HepG2 (cell line): ENCODE data around the gene KIN. TPM values are rescaled to one million over a fixed set of nuclear protein-coding genes. Genes with fewer than 3 reads are reported as not detected.

Experiments used
- CBX1 ChIP-seq: IDR thresholded peaks from one replicate; pipeline ENCODE4 v1.6.1; 2016; ENCODE audit warnings: antibody characterized with exemption, low read depth
- FOXP4 ChIP-seq: sonication (generic); formaldehyde crosslinking; IDR thresholded peaks from 2 replicates; pipeline ENCODE4 v1.4.0; 2020; ENCODE audit warnings: missing genetic modification reagents
- GLMP ChIP-seq: sonication (generic); formaldehyde crosslinking; IDR thresholded peaks from 2 replicates; pipeline ENCODE4 v1.9.0; 2021; ENCODE audit warnings: missing genetic modification reagents, mild to moderate bottlenecking, borderline replicate concordance
- HNRNPL ChIP-seq: fragments of 200-400 bp; formaldehyde crosslinking; IDR thresholded peaks from 2 replicates; pipeline ENCODE4 v1.6.1; 2017; ENCODE audit warnings: mild to moderate bottlenecking, low read depth, low read length
- IKZF4 ChIP-seq: sonication (generic); formaldehyde crosslinking; IDR thresholded peaks from 2 replicates; pipeline ENCODE4 v1.5.1; 2020; ENCODE audit warnings: borderline replicate concordance, mild to moderate bottlenecking, low read depth, missing genetic modification reagents; ENCODE audit errors: not compliant biosample characterization
- KDM5A ChIP-seq: fragments of 200-600 bp; sonication (generic); IDR thresholded peaks from 2 replicates; pipeline ENCODE4 v1.7.0; 2018; ENCODE audit warnings: antibody characterized with exemption, mild to moderate bottlenecking, low read length, borderline replicate concordance
- POLR2AphosphoS5 ChIP-seq: IDR thresholded peaks from 2 replicates; pipeline ENCODE4 v1.6.1; 2012; ENCODE audit warnings: low read depth, low read length
- RBM22 ChIP-seq: fragments of 200-400 bp; formaldehyde crosslinking; optimal IDR thresholded peaks from 2 replicates; pipeline ENCODE3; 2017; ENCODE audit warnings: mild to moderate bottlenecking, low read length, moderate library complexity
- SATB2 ChIP-seq: sonication (generic); formaldehyde crosslinking; IDR thresholded peaks from 2 replicates; pipeline ENCODE4 v1.5.0; 2020; ENCODE audit warnings: missing genetic modification reagents
- SIN3A ChIP-seq: IDR thresholded peaks from 2 replicates; pipeline ENCODE4 v1.6.1; 2011; ENCODE audit warnings: low read depth, mild to moderate bottlenecking, control low read depth, low read length, borderline replicate concordance
- ZNF143 ChIP-seq: sonication (generic); formaldehyde crosslinking; IDR thresholded peaks from 2 replicates; pipeline ENCODE4 v1.4.0; 2020; ENCODE audit warnings: missing genetic modification reagents
- ZNF224 ChIP-seq: sonication (generic); formaldehyde crosslinking; IDR thresholded peaks from 2 replicates; pipeline ENCODE4 v1.5.0; 2020; ENCODE audit warnings: mild to moderate bottlenecking, missing genetic modification reagents
- polyA plus RNA-seq, 8 experiments: library from polyadenylated mRNA; depleted of rRNA in 3 of 8; stranded (reverse) in 7 of 8; unstranded in 1 of 8; fragments of >200 nt; fragmentation: Illumina TruSeq in 4 of 8; extraction: Trizol in 4 of 8; gene quantifications; 2 replicates each; pipeline versions ENCODE4 v1.2.1 to v1.2.3, GENCODE V29; 2011 to 2016; ENCODE audit warnings: low read depth in 4 of 8, missing spikeins in 1 of 8, mixed read lengths in 1 of 8; ENCODE audit not compliant: insufficient read depth in 1 of 8
- total RNA-seq, 5 experiments: library from RNA; depleted of rRNA; stranded (reverse); fragments of >200 nt; fragmentation: Illumina TruSeq; extraction: Trizol; gene quantifications; 2 replicates each; pipeline ENCODE4 v1.2.3, GENCODE V29; 2016; ENCODE audit warnings: low read depth in 1 of 5
- TF ChIP-seq, protein P1 (sequence below): sonication (generic); formaldehyde crosslinking; IDR thresholded peaks from 2 replicates; pipeline ENCODE4 v1.5.1; 2020; ENCODE audit warnings: missing genetic modification reagents, mild to moderate bottlenecking, borderline replicate concordance
- TF ChIP-seq, protein P2 (sequence below): sonication (generic); formaldehyde crosslinking; IDR thresholded peaks from 2 replicates; pipeline ENCODE4 v1.4.0; 2020; ENCODE audit warnings: mild to moderate bottlenecking, missing genetic modification reagents
- TF ChIP-seq, protein P3 (sequence below): sonication (generic); formaldehyde crosslinking; IDR thresholded peaks from 2 replicates; pipeline ENCODE4 v1.4.0; 2020; ENCODE audit warnings: missing genetic modification reagents, borderline replicate concordance
- TF ChIP-seq, protein P4 (sequence below): sonication (generic); formaldehyde crosslinking; IDR thresholded peaks from 2 replicates; pipeline ENCODE4 v1.4.0; 2020; ENCODE audit warnings: missing genetic modification reagents

The KIN gene
- total and polyA plus RNA-seq, 2 of the 13 experiments (the other 11 are each of a cell fraction or from before 2014, with no cell fraction given): 4.9 to 23.2 TPM

DNA sequence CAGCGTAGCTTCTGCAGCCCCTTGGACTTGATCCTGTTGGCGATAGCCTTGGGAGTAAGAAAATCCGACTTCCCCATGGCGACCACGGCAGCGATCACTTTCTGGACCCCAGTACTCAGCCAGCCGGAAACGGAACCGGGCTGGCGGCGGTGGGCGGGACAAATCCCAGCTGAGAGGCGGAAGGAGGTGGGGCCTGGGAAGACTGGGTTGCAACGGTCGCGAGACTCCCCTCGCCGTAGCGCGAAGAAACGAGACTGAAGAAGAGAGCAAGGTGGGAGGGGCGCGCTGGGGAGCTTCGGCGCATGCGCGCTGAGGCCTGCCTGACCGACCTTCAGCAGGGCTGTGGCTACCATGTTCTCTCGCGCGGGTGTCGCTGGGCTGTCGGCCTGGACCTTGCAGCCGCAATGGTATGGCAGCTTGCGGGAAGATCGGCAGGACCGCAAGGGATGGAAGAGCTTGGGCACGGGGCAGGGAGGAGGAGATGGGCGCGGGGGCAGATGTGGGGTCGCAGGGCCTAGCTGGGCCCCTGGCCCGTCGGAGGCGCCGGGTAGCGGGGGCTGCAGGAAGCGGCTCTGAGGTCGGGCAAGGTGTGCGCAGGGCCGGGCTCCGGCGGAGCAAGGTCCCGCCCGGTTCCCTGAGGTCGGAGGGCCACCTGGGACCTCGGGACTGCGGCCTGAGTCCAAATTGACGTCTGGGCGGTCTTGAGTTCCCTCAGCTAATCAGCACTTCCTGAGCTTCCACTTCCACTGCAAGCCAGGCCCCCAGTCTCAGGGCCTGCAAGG is at the start of gene KIN, which contains the start of gene ATP5F1C (continued):
- TF ChIP-seq, protein P1, sequence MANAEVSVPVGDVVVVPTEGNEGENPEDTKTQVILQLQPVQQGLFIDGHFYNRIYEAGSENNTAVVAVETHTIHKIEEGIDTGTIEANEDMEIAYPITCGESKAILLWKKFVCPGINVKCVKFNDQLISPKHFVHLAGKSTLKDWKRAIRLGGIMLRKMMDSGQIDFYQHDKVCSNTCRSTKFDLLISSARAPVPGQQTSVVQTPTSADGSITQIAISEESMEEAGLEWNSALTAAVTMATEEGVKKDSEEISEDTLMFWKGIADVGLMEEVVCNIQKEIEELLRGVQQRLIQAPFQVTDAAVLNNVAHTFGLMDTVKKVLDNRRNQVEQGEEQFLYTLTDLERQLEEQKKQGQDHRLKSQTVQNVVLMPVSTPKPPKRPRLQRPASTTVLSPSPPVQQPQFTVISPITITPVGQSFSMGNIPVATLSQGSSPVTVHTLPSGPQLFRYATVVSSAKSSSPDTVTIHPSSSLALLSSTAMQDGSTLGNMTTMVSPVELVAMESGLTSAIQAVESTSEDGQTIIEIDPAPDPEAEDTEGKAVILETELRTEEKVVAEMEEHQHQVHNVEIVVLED (CRISPR knock-in tag): peak; percentile 63; the same call in 1 of the 2 replicates
- TF ChIP-seq GLMP (CRISPR knock-in tag) (0 out of 2 replicates have a peak, but pooled peaks have one; percentile 70), SATB2 (CRISPR knock-in tag) (peak; percentile 19; the same call in 1 of the 2 replicates), ZNF143 (peak; percentile 51), SIN3A (peak; percentile 66; the same call in 1 of the 2 replicates), ZNF224 (CRISPR knock-in tag) (peak; percentile 84; the same call in 1 of the 2 replicates), RBM22 (no peak), KDM5A (peak; percentile 78), FOXP4 (CRISPR knock-in tag) (peak; percentile 50), HNRNPL (no peak), IKZF4 (CRISPR knock-in tag) (peak; percentile 16), POLR2AphosphoS5 (peak; percentile 92), CBX1 (peak; percentile 46)
- TF ChIP-seq, protein P2, sequence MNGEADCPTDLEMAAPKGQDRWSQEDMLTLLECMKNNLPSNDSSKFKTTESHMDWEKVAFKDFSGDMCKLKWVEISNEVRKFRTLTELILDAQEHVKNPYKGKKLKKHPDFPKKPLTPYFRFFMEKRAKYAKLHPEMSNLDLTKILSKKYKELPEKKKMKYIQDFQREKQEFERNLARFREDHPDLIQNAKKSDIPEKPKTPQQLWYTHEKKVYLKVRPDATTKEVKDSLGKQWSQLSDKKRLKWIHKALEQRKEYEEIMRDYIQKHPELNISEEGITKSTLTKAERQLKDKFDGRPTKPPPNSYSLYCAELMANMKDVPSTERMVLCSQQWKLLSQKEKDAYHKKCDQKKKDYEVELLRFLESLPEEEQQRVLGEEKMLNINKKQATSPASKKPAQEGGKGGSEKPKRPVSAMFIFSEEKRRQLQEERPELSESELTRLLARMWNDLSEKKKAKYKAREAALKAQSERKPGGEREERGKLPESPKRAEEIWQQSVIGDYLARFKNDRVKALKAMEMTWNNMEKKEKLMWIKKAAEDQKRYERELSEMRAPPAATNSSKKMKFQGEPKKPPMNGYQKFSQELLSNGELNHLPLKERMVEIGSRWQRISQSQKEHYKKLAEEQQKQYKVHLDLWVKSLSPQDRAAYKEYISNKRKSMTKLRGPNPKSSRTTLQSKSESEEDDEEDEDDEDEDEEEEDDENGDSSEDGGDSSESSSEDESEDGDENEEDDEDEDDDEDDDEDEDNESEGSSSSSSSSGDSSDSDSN (CRISPR knock-in tag): peak; percentile 95
- TF ChIP-seq, protein P3, sequence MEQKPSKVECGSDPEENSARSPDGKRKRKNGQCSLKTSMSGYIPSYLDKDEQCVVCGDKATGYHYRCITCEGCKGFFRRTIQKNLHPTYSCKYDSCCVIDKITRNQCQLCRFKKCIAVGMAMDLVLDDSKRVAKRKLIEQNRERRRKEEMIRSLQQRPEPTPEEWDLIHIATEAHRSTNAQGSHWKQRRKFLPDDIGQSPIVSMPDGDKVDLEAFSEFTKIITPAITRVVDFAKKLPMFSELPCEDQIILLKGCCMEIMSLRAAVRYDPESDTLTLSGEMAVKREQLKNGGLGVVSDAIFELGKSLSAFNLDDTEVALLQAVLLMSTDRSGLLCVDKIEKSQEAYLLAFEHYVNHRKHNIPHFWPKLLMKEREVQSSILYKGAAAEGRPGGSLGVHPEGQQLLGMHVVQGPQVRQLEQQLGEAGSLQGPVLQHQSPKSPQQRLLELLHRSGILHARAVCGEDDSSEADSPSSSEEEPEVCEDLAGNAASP: peak; percentile 30; the same call in 1 of the 2 replicates
- TF ChIP-seq, protein P4, sequence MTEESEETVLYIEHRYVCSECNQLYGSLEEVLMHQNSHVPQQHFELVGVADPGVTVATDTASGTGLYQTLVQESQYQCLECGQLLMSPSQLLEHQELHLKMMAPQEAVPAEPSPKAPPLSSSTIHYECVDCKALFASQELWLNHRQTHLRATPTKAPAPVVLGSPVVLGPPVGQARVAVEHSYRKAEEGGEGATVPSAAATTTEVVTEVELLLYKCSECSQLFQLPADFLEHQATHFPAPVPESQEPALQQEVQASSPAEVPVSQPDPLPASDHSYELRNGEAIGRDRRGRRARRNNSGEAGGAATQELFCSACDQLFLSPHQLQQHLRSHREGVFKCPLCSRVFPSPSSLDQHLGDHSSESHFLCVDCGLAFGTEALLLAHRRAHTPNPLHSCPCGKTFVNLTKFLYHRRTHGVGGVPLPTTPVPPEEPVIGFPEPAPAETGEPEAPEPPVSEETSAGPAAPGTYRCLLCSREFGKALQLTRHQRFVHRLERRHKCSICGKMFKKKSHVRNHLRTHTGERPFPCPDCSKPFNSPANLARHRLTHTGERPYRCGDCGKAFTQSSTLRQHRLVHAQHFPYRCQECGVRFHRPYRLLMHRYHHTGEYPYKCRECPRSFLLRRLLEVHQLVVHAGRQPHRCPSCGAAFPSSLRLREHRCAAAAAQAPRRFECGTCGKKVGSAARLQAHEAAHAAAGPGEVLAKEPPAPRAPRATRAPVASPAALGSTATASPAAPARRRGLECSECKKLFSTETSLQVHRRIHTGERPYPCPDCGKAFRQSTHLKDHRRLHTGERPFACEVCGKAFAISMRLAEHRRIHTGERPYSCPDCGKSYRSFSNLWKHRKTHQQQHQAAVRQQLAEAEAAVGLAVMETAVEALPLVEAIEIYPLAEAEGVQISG: peak; percentile 84
